Heart left ventricle (tissue), 16 donors: ENCODE measurements around the gene USP2. TPM values are rescaled to one million over a fixed set of nuclear protein-coding genes. Genes with fewer than 3 reads are reported as not detected.
A peak's percentile ranks its signal among the peaks of the same experiment; 100 is the strongest.

ENCODE experiments used
- ATAC-seq, 4 donors: fragments of 200-7000 bp; cut with Tn5 transposase; one replicate each; pipeline ENCODE4 v1.9.1; 2020 to 2022; ENCODE audit warnings: moderate library complexity in 4 of 4, mild to moderate bottlenecking in 3 of 4, moderate number of reproducible peaks in 1 of 4
- DNase-seq, 5 donors: peaks; one replicate each; pipeline ENCODE4 v3.0.0-alpha.2; 2020
- H3K27ac ChIP-seq, 12 donors: fragments of 200-600 bp; sonication (generic) in 4 of 12; one replicate each; pipeline versions ENCODE4 v1.5.0 to v1.8.0; 2016 to 2022; ENCODE audit warnings: mild to moderate bottlenecking in 2 of 12
- H3K27me3 ChIP-seq, 9 donors: fragments of 200-600 bp; sonication (generic) in 2 of 9; one replicate each; pipeline versions ENCODE4 v1.5.1 to v1.8.0; 2016 to 2022; ENCODE audit warnings: mild to moderate bottlenecking in 3 of 9
- H3K36me3 ChIP-seq, 9 donors: fragments of 200-600 bp; sonication (generic) in 2 of 9; one replicate each; pipeline versions ENCODE4 v1.5.0 to v1.8.0; 2018 to 2022; ENCODE audit warnings: mild to moderate bottlenecking in 2 of 9
- H3K4me1 ChIP-seq, 12 donors: fragments of 200-600 bp; sonication (generic) in 4 of 12; one replicate each; pipeline versions ENCODE4 v1.5.0 to v1.8.0; 2016 to 2022; ENCODE audit warnings: mild to moderate bottlenecking in 3 of 12
- H3K4me3 ChIP-seq, 12 donors: fragments of 200-600 bp; sonication (generic) in 4 of 12; one replicate each; pipeline versions ENCODE4 v1.5.0 to v1.8.0; 2017 to 2022; ENCODE audit warnings: mild to moderate bottlenecking in 9 of 12, moderate library complexity in 4 of 12
- H3K9me3 ChIP-seq, 12 donors: fragments of 200-600 bp; sonication (generic) in 4 of 12; one replicate each; pipeline versions ENCODE4 v1.5.0 to v1.8.0; 2016 to 2022; ENCODE audit warnings: mild to moderate bottlenecking in 1 of 12
- CTCF ChIP-seq, 12 donors: fragments of 200-600 bp; sonication (generic) in 4 of 12; IDR thresholded peaks; one replicate each; pipeline versions ENCODE4 v1.5.0 to v1.8.0; 2018 to 2022; ENCODE audit warnings: antibody characterized with exemption in 12 of 12, mild to moderate bottlenecking in 5 of 12
- POLR2A ChIP-seq, 2 donors: fragments of 450-650 bp; IDR thresholded peaks; one replicate each; pipeline ENCODE4 v1.6.1; 2017; ENCODE audit warnings: antibody characterized with exemption in 2 of 2, mild to moderate bottlenecking in 2 of 2, moderate library complexity in 2 of 2
- WGBS, 4 donors: extraction: QIAGEN DNeasy Blood & Tissue Kit in 2 of 4; methylation state at CpG; one replicate each; pipeline versions ENCODE4 v1.1.5 to v1.1.7; 2013 to 2018; 5-methylcytosine and 5-hydroxymethylcytosine counted together
- intact Hi-C, 10 donors: fragments of 100-400 bp; cut with DNase I; formaldehyde crosslinking; loops; one replicate each; pipeline versions ENCODE4 v1.11.1 to v1.14.2; 2022
- polyA plus RNA-seq, 2 donors: library from polyadenylated mRNA; stranded (reverse); fragments of 200-250 nt; gene quantifications; one replicate each; pipeline ENCODE4 v1.2.3, GENCODE V29; 2013
- total RNA-seq, 9 donors: library from RNA; depleted of rRNA in 2 of 9; stranded (reverse); fragments of >200 nt in 2 of 9; fragmentation: NEBNext Ultra II Directional in 3 of 9; extraction: Animal tissue kit (Norgen Biotek cat#: 25700) in 3 of 9; gene quantifications; one replicate each; pipeline versions ENCODE4 v1.1.0 to v1.2.4, GENCODE V29; 2016 to 2023
- donor health status: ischemic (EF 13 %, LVEDD 7.1; RV severe dilation, severe dysfunction).
- donor health status: healthy with polysubstance abuse.
- donor health status: DM: no; HTN: yes; CAD: no.
- donor health status: DM: no; HTN: no; CAD: no.
- donor health status: ischemic (EF 25% LVEDD 6.9; RV normal size, moderate dysfunction).
- donor health status: ischemic (EF 25% LVEDD 5.7; RV mildly dilated, moderate dysfunction).
- donor health status: healthy.
- donor health status: DM: yes; HTN: yes; CAD: no.
- donor health status: ischemic (EF 35%, LVEDD 5.7; RV mildly dilated, moderate dysfunction).
- donor health status: nonischemic (EF 11% LVEDD 7.7; RV severe dilation, severe dysfunction).
- donor health status: DM: yes; HTN: yes; CAD: no.
- donor health status: PGD.
- donor health status: ischemic (EF 29% LVEDD 5.4; RV normal size, mild dysfunction).
- donor health status: nonischemic (EF 23%, LVEDD 6.1; RV moderate dilation, normal function).

USP2 gene
- total and polyA plus RNA-seq, 11 donors, result 53.7 to 138 (median 108) TPM

GRCh38 chr11:119338318-119338890 lies 43.1 kb downstream of the USP2 start:
- intact Hi-C loops, result loop anchor here in 4 of 10 donors (1.0 to 10.0 kb wide), 5 partner anchors 43 to 234 kb away; partner anchors contain the start of genes USP2 (in 2 of the 4), ABCG4 (in 1 of the 4), C2CD2L (in 1 of the 4) and CBL (in 1 of the 4)
- WGBS, 4 donors, result 10 to 18% (median 13%) methylated on average over 17 of the region's 17 CpGs
- DNase-seq, result peak; percentile 60 to 78 (median 75)
- TF ChIP-seq CTCF (IDR thresholded peaks at IDR 0.05) (peak; percentile 64 to 79 (median 72)), POLR2A (IDR thresholded peaks at IDR 0.05) (no peak)
- Histone ChIP-seq H3K9me3 (no peaks in the 10 kb centered on the region), H3K4me1 (peaks cover 7 to 68% (median 49%) of the 10 kb centered on the region in 12 donors), H3K36me3 (peaks cover 0 to 10% (median 5%) of the 10 kb centered on the region in 9 donors), H3K27ac (peak overlapping the region in 9 of 12 donors; percentile 19 to 100 (median 95)), H3K4me3 (peak overlapping the region in 10 of 12 donors; percentile 60 to 97 (median 76)), H3K27me3 (peaks cover 0 to 33% (median 0%) of the 10 kb centered on the region in 9 donors)
- peak in 3 of 4 donors; percentile 11 to 29 (median 17) for ATAC-seq

DNA sequence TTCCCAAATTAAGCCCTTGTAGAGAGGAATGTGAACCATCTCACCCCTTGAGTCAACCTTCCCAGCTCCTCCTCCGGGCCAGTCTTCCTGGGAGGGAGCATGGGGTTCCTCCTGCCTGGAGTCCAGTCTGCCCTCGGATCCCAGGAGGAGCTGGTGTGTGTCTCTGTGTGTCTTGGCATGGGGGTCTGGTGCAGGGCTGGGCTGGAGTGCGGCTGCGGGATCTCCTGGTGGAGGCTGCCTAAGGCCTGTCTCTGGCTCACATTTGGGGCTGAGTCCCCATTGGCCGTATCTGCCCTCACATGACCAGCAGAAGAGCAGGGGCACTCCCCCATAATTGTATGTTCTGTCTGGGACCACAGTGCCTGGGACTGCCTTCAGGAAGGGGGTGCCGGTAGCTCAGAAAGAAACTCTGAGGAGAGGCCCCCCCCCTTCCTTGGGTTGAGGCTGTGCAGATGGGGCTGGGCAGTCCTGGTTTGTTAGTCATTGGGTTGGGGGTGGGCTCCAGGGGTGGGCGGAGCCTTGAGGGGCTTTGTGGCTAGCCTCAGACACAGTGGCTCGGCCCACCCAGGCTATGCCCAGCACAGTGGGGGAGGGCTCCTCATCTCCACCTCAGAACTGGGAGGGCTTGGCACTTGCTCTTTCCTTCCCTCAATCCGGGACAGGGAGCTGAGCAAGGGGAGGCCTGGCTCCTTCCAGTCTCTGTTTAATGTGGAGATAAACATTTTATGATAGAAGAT lies 43.7 kb downstream of the USP2 start:
- H3K4me1 ChIP-seq, result peaks cover 7 to 68% (median 49%) of the 10 kb centered on the region in 12 donors
- ATAC-seq, result no peak

DNA sequence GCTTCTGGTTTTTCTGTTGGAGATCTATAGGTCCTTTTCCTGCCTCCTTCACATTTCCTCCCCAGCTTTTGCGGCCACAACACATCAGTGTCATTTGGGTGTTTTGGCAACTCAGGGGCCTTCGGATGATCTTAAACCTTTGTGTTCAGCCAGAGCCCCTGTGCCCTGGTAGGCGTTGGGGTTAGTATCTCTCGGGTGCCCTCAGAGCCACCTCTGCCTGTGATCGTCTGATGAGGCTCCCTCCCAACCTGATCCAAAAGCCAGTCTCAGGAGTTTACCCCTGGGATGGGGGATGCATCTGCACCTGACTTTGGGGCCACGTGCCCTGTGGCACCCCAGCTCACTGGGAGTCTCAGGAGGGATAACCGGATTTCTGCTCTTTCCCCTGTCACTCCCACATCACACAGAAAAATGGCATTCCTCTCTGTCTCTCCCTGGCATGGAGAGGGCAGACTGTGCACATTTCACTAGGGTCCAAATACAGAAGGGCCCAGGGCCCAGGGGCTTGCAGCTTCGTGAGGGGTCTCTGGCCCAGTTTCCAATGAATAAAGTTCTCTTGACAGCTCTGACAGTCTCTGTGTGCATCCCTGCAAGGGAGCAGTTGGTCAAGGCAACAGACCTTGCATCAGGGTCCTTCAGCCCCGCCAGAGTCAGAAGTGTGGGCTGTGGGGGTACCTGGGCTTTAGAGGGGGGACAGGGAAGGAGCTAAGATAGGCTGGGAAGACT lies 44.6 kb downstream of the USP2 start:
- peaks cover 0 to 10% (median 5%) of the 10 kb centered on the region in 9 donors for H3K36me3 ChIP-seq
- H3K4me1 ChIP-seq, result peaks cover 7 to 68% (median 48%) of the 10 kb centered on the region in 12 donors
- no peak for ATAC-seq
- TF ChIP-seq CTCF (IDR thresholded peaks at IDR 0.05) (no peak), POLR2A (IDR thresholded peaks at IDR 0.05) (no peak)
- H3K4me3 ChIP-seq, result no peak overlapping the region
- H3K9me3 ChIP-seq, result no peaks in the 10 kb centered on the region
- no peak overlapping the region for H3K27ac ChIP-seq
- no peak for DNase-seq
- 85 to 91% (median 88%) methylated on average over 8 to 9 of the region's 9 CpGs for WGBS, 4 donors
- H3K27me3 ChIP-seq, result peaks cover 0 to 27% (median 0%) of the 10 kb centered on the region in 9 donors
- intact Hi-C loops, result loop anchor here in 4 of 10 donors (5.0 to 10.0 kb wide), 4 partner anchors 45 to 232 kb away; partner anchors contain the start of genes ABCG4 (in 1 of the 4), C2CD2L (in 1 of the 4), CBL (in 1 of the 4) and DPAGT1 (in 1 of the 4)

More for the DNA sequence above, 43.7 kb downstream of the USP2 start:
- Histone ChIP-seq H3K27me3 (peaks cover 0 to 33% (median 0%) of the 10 kb centered on the region in 9 donors), H3K9me3 (no peaks in the 10 kb centered on the region), H3K27ac (peak overlapping the region in 3 of 12 donors; percentile 33 to 99 (median 94)), H3K36me3 (peaks cover 0 to 10% (median 5%) of the 10 kb centered on the region in 9 donors), H3K4me3 (peak overlapping the region in 2 of 12 donors; percentile 5 to 97)
- DNase-seq, result no peak
- TF ChIP-seq CTCF (IDR thresholded peaks at IDR 0.05), result no peak
- TF ChIP-seq POLR2A (IDR thresholded peaks at IDR 0.05), result no peak
- intact Hi-C loops, result loop anchor here in 4 of 10 donors (1.0 to 10.0 kb wide), 5 partner anchors 44 to 233 kb away; partner anchors contain the start of genes USP2 (in 2 of the 4), ABCG4 (in 1 of the 4), C2CD2L (in 1 of the 4) and CBL (in 1 of the 4)
- WGBS, 4 donors, result 43 to 51% (median 47%) methylated on average over 8 to 9 of the region's 9 CpGs
